Heart left ventricle (tissue), 13 donors: Measurements from ENCODE around the gene B3GAT2.

ENCODE experiments used
- POLR2A ChIP-seq, 2 donors: fragments of 450-650 bp; IDR thresholded peaks; one replicate each; pipeline ENCODE4 v1.6.1; 2017; ENCODE audit warnings: antibody characterized with exemption in 2 of 2, mild to moderate bottlenecking in 2 of 2, moderate library complexity in 2 of 2
- TF ChIP-seq, protein P1 (sequence below), 12 donors: fragments of 200-600 bp; sonication (generic) in 4 of 12; IDR thresholded peaks; one replicate each; pipeline versions ENCODE4 v1.5.0 to v1.8.0; 2018 to 2022; ENCODE audit warnings: antibody characterized with exemption in 12 of 12, mild to moderate bottlenecking in 5 of 12
- donor health status: ischemic (EF 13 %, LVEDD 7.1; RV severe dilation, severe dysfunction).
- donor health status: DM: no; HTN: yes; CAD: no.
- donor health status: DM: no; HTN: no; CAD: no.
- donor health status: ischemic (EF 25% LVEDD 6.9; RV normal size, moderate dysfunction).
- donor health status: ischemic (EF 25% LVEDD 5.7; RV mildly dilated, moderate dysfunction).
- donor health status: ischemic (EF 35%, LVEDD 5.7; RV mildly dilated, moderate dysfunction).
- donor health status: nonischemic (EF 11% LVEDD 7.7; RV severe dilation, severe dysfunction).
- donor health status: DM: yes; HTN: yes; CAD: no.
- donor health status: PGD.
- donor health status: ischemic (EF 29% LVEDD 5.4; RV normal size, mild dysfunction).
- donor health status: nonischemic (EF 23%, LVEDD 6.1; RV moderate dilation, normal function).

DNA sequence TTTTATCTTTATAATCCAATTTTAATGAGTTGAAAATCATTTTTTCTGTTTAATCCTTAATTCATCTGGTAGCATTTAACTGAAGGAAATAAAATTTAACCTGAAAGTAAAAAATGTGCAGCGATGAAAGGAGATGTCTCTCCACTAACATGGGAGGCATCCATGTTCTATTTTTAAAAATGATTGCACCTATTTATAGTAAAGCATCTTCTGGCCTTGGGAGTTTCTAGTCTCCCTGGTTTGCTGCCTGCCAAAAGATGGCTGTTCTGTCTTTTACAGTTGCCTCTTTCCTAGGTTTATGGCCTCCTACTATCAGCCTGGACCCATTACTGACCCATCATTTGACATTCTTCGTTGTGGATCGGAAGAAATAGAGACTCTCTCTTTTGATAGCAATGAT is 143.0 kb downstream of the B3GAT2 start:
- no peak for TF ChIP-seq POLR2A (IDR thresholded peaks at IDR 0.05)
- TF ChIP-seq, protein P1, sequence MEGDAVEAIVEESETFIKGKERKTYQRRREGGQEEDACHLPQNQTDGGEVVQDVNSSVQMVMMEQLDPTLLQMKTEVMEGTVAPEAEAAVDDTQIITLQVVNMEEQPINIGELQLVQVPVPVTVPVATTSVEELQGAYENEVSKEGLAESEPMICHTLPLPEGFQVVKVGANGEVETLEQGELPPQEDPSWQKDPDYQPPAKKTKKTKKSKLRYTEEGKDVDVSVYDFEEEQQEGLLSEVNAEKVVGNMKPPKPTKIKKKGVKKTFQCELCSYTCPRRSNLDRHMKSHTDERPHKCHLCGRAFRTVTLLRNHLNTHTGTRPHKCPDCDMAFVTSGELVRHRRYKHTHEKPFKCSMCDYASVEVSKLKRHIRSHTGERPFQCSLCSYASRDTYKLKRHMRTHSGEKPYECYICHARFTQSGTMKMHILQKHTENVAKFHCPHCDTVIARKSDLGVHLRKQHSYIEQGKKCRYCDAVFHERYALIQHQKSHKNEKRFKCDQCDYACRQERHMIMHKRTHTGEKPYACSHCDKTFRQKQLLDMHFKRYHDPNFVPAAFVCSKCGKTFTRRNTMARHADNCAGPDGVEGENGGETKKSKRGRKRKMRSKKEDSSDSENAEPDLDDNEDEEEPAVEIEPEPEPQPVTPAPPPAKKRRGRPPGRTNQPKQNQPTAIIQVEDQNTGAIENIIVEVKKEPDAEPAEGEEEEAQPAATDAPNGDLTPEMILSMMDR (IDR thresholded peaks at IDR 0.05), result no peak
